K562 (cell line): Measurements from ENCODE around the gene EIF2S2. TPM values are rescaled to one million over a fixed set of nuclear protein-coding genes. Genes with fewer than 3 reads are reported as not detected.
A peak's percentile ranks its signal among the peaks of the same experiment; 100 is the strongest.

Source experiments
- CBX2 ChIP-seq: fragments of 200-600 bp; sonication (generic); IDR thresholded peaks from one replicate; pipeline ENCODE4 v1.6.1; 2012; ENCODE audit warnings: mild to moderate bottlenecking, low read length, inconsistent platforms; ENCODE audit not compliant: insufficient read depth, poor library complexity, severe bottlenecking
- CHAMP1 ChIP-seq: fragments of 450-650 bp; IDR thresholded peaks from 2 replicates; pipeline ENCODE4 v1.6.1; 2016; ENCODE audit warnings: mild to moderate bottlenecking
- DNMT1 ChIP-seq: fragments of 450-650 bp; IDR thresholded peaks from 2 replicates; pipeline ENCODE4 v1.6.1; 2016; ENCODE audit warnings: antibody characterized with exemption, mild to moderate bottlenecking
- NCOA6 ChIP-seq: fragments of 450-650 bp; IDR thresholded peaks from 2 replicates; pipeline ENCODE4 v1.6.1; 2017; ENCODE audit warnings: mild to moderate bottlenecking
- SMARCE1 ChIP-seq: fragments of 450-650 bp; IDR thresholded peaks from 2 replicates; pipeline ENCODE4 v1.7.1; 2016; ENCODE audit warnings: mild to moderate bottlenecking
- TFAP4 ChIP-seq: sonication (generic); formaldehyde crosslinking; IDR thresholded peaks from 2 replicates; pipeline ENCODE4 v1.8.0; 2022; ENCODE audit warnings: missing genetic modification reagents, mild to moderate bottlenecking, moderate library complexity, borderline replicate concordance
- ZBTB9 ChIP-seq: fragments of 450-650 bp; formaldehyde crosslinking; IDR thresholded peaks from 2 replicates; pipeline ENCODE4 v1.4.0; 2020; ENCODE audit warnings: mild to moderate bottlenecking, moderate library complexity
- polyA plus RNA-seq, 8 experiments: library from polyadenylated mRNA; depleted of rRNA in 4 of 8; stranded (reverse) in 5 of 8; unstranded in 3 of 8; fragments of >200 nt; fragmentation: Nextera tagmentation in 2 of 8; fragmentation: Illumina TruSeq in 1 of 8; extraction: Ambion mirVana in 2 of 8; extraction: Trizol in 1 of 8; gene quantifications; 2 replicates each; pipeline versions ENCODE4 v1.2.1 to v1.2.3, GENCODE V29; 2011 to 2014; ENCODE audit warnings: inconsistent platforms in 1 of 8, missing spikeins in 1 of 8
- total RNA-seq, 7 experiments: library from RNA; depleted of rRNA in 6 of 7; stranded (reverse); fragments of >200 nt in 6 of 7; fragmentation: Illumina TruSeq in 2 of 7; extraction: Trizol in 2 of 7; gene quantifications; 2 replicates each; pipeline versions ENCODE4 v1.2.1 to v1.2.3, GENCODE V29; 2011 to 2021; ENCODE audit warnings: low replicate concordance in 1 of 7
- TF ChIP-seq, protein P1 (sequence below): fragments of 450-650 bp; IDR thresholded peaks from 2 replicates; pipeline ENCODE4 v1.6.1; 2016; ENCODE audit warnings: mild to moderate bottlenecking, moderate library complexity

EIF2S2 gene
- total and polyA plus RNA-seq, 9 of the 15 experiments (the other 6 are each of a cell fraction or from before 2014, with no cell fraction given): 79.7 to 220 (median 154) TPM

DNA sequence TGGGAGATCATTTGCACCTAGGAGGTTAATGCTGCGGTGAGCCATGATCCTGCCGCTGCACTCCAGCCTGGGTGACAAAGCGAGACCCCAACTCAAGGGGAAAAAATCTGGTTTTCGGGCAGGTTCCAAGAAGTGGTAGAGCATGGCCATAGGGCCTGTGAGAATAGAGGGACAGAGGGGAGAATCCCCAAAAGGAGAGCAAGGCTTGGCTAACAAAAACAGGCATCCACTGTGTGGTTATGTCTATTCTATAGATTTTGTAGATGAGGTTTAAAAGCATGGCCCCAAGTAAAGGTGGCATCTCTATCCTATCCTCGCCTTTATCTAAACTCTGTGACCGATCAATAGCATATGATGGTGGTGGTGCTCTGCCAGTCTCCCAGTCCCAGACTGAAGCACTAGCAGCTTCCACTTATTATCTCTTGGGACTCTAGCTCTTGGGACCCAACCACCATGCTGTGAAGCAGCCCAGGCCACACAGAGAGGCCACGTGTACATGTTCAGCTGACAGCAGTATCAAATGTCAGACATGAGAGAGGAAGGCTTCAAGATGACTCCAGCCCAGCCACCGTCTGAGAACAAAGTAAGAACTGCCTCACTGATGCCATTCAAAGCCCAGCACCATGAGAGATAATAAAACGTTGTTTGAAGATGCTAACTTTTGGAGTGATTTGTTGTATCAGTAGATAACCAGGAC lies 27.7 kb downstream of the EIF2S2 start (continued):
- TF ChIP-seq TFAP4 (CRISPR knock-in tag) (peak; percentile 59; the same call in 1 of the 2 replicates), CBX2 (no peak), CHAMP1 (no peak), SMARCE1 (no peak), ZBTB9 (CRISPR knock-in tag) (no peak), DNMT1 (no peak), NCOA6 (no peak)
- TF ChIP-seq, protein P1, sequence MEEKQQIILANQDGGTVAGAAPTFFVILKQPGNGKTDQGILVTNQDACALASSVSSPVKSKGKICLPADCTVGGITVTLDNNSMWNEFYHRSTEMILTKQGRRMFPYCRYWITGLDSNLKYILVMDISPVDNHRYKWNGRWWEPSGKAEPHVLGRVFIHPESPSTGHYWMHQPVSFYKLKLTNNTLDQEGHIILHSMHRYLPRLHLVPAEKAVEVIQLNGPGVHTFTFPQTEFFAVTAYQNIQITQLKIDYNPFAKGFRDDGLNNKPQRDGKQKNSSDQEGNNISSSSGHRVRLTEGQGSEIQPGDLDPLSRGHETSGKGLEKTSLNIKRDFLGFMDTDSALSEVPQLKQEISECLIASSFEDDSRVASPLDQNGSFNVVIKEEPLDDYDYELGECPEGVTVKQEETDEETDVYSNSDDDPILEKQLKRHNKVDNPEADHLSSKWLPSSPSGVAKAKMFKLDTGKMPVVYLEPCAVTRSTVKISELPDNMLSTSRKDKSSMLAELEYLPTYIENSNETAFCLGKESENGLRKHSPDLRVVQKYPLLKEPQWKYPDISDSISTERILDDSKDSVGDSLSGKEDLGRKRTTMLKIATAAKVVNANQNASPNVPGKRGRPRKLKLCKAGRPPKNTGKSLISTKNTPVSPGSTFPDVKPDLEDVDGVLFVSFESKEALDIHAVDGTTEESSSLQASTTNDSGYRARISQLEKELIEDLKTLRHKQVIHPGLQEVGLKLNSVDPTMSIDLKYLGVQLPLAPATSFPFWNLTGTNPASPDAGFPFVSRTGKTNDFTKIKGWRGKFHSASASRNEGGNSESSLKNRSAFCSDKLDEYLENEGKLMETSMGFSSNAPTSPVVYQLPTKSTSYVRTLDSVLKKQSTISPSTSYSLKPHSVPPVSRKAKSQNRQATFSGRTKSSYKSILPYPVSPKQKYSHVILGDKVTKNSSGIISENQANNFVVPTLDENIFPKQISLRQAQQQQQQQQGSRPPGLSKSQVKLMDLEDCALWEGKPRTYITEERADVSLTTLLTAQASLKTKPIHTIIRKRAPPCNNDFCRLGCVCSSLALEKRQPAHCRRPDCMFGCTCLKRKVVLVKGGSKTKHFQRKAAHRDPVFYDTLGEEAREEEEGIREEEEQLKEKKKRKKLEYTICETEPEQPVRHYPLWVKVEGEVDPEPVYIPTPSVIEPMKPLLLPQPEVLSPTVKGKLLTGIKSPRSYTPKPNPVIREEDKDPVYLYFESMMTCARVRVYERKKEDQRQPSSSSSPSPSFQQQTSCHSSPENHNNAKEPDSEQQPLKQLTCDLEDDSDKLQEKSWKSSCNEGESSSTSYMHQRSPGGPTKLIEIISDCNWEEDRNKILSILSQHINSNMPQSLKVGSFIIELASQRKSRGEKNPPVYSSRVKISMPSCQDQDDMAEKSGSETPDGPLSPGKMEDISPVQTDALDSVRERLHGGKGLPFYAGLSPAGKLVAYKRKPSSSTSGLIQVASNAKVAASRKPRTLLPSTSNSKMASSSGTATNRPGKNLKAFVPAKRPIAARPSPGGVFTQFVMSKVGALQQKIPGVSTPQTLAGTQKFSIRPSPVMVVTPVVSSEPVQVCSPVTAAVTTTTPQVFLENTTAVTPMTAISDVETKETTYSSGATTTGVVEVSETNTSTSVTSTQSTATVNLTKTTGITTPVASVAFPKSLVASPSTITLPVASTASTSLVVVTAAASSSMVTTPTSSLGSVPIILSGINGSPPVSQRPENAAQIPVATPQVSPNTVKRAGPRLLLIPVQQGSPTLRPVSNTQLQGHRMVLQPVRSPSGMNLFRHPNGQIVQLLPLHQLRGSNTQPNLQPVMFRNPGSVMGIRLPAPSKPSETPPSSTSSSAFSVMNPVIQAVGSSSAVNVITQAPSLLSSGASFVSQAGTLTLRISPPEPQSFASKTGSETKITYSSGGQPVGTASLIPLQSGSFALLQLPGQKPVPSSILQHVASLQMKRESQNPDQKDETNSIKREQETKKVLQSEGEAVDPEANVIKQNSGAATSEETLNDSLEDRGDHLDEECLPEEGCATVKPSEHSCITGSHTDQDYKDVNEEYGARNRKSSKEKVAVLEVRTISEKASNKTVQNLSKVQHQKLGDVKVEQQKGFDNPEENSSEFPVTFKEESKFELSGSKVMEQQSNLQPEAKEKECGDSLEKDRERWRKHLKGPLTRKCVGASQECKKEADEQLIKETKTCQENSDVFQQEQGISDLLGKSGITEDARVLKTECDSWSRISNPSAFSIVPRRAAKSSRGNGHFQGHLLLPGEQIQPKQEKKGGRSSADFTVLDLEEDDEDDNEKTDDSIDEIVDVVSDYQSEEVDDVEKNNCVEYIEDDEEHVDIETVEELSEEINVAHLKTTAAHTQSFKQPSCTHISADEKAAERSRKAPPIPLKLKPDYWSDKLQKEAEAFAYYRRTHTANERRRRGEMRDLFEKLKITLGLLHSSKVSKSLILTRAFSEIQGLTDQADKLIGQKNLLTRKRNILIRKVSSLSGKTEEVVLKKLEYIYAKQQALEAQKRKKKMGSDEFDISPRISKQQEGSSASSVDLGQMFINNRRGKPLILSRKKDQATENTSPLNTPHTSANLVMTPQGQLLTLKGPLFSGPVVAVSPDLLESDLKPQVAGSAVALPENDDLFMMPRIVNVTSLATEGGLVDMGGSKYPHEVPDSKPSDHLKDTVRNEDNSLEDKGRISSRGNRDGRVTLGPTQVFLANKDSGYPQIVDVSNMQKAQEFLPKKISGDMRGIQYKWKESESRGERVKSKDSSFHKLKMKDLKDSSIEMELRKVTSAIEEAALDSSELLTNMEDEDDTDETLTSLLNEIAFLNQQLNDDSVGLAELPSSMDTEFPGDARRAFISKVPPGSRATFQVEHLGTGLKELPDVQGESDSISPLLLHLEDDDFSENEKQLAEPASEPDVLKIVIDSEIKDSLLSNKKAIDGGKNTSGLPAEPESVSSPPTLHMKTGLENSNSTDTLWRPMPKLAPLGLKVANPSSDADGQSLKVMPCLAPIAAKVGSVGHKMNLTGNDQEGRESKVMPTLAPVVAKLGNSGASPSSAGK: 0 out of 2 replicates have a peak, but pooled peaks have one; percentile 27
